Stimulated activated CD8-positive, alpha-beta memory T cell treated with anti-CD3 and anti-CD28 coated beads, Interleukin-15, amount 100 ng/mL, for 1 hour (primary cell): ENCODE data around the gene CA5A.

Experiments used
- DNase-seq: peaks from one replicate; pipeline ENCODE4 v3.0.0-alpha.2; 2020; ENCODE audit warnings: low read depth

Gene CA5A

GRCh38 chr16:87963400-87963799, 27.1 kb upstream of the CA5A start:
- peak; percentile 32 for DNase-seq

- no peak for DNase-seq
Measured at GRCh38 chr16:87961623-87962022, 25.3 kb upstream of the CA5A start.

GRCh38 chr16:87960852-87961251, 24.5 kb upstream of the CA5A start:
- DNase-seq = no peak

- no peak for DNase-seq
Measured at GRCh38 chr16:87960296-87960695, 24.0 kb upstream of the CA5A start.

- DNase-seq = no peak
Measured at GRCh38 chr16:87959391-87959990, 23.2 kb upstream of the CA5A start.

- no peak for DNase-seq
Measured at GRCh38 chr16:87958632-87959031, 22.3 kb upstream of the CA5A start.

- no peak for DNase-seq
Measured at GRCh38 chr16:87957296-87958094, 21.2 kb upstream of the CA5A start.

- DNase-seq = peak; percentile 38
Measured at GRCh38 chr16:87956365-87957231, 20.3 kb upstream of the CA5A start.

GRCh38 chr16:87956098-87956364, 19.7 kb upstream of the CA5A start:
- no peak for DNase-seq

- no peak for DNase-seq
Measured at GRCh38 chr16:87955302-87956097, 19.2 kb upstream of the CA5A start.

GRCh38 chr16:87954826-87955225, 18.5 kb upstream of the CA5A start:
- DNase-seq = no peak

- DNase-seq = no peak
Measured at GRCh38 chr16:87954361-87954760, 18.0 kb upstream of the CA5A start.

GRCh38 chr16:87953308-87954215, 17.2 kb upstream of the CA5A start:
- DNase-seq = no peak

GRCh38 chr16:87952751-87953150, 16.4 kb upstream of the CA5A start:
- no peak for DNase-seq

GRCh38 chr16:87951552-87952538, 15.5 kb upstream of the CA5A start:
- no peak for DNase-seq

GRCh38 chr16:87950765-87951551, 14.6 kb upstream of the CA5A start, which contains the start of gene BANP:
Gene BANP, plus strand, starts transcription at chr16:87951434. Its CDS starts 23,682 bp downstream, at chr16:87975116.
- peak; percentile 86 for DNase-seq

- DNase-seq = no peak
Measured at GRCh38 chr16:87949071-87949744, 12.9 kb upstream of the CA5A start.

- no peak for DNase-seq
Measured at GRCh38 chr16:87948735-87949070, 12.4 kb upstream of the CA5A start.
